Astrocyte of the spinal cord (primary cell): ENCODE results near the gene LCOR.
"Not testable (repeated sequence)": the region's sequence is repeated elsewhere in the genome, so short reads cannot be mapped to it uniquely, and the experiment has no call there.

Experiments
- DNase-seq: peaks from one replicate; pipeline ENCODE4 v3.0.0; 2011; ENCODE audit warnings: low read depth, low spot score
- H3K4me3 ChIP-seq: 2 replicates; pipeline ENCODE4 v1.5.1; 2011; ENCODE audit warnings: low read depth, mild to moderate bottlenecking, low read length, moderate library complexity
- in situ Hi-C: cut with HindIII; loops from 2 replicates; pipeline ENCODE4 v1.10.0; 2017; ENCODE audit warnings: low sequenced_read_pairs
- TF ChIP-seq, protein P1 (sequence below): IDR thresholded peaks from 2 replicates; pipeline ENCODE4 v1.5.1; 2012; ENCODE audit warnings: low read depth, mild to moderate bottlenecking, low read length, inconsistent platforms

The LCOR gene

GRCh38 chr10:96838529-96838928 is 6.4 kb downstream of the LCOR start:
- in situ Hi-C loops, result no loop called here
- no peak for DNase-seq
- TF ChIP-seq, protein P1, sequence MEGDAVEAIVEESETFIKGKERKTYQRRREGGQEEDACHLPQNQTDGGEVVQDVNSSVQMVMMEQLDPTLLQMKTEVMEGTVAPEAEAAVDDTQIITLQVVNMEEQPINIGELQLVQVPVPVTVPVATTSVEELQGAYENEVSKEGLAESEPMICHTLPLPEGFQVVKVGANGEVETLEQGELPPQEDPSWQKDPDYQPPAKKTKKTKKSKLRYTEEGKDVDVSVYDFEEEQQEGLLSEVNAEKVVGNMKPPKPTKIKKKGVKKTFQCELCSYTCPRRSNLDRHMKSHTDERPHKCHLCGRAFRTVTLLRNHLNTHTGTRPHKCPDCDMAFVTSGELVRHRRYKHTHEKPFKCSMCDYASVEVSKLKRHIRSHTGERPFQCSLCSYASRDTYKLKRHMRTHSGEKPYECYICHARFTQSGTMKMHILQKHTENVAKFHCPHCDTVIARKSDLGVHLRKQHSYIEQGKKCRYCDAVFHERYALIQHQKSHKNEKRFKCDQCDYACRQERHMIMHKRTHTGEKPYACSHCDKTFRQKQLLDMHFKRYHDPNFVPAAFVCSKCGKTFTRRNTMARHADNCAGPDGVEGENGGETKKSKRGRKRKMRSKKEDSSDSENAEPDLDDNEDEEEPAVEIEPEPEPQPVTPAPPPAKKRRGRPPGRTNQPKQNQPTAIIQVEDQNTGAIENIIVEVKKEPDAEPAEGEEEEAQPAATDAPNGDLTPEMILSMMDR, result no peak
- no peak overlapping the region for H3K4me3 ChIP-seq

- TF ChIP-seq, protein P1, result no peak
- DNase-seq, result peak; percentile 60
- in situ Hi-C loops, result no loop called here
- H3K4me3 ChIP-seq, result no peak overlapping the region
Measured at GRCh38 chr10:96840841-96841518, 8.9 kb downstream of the LCOR start.

GRCh38 chr10:96842896-96843723 is 11.0 kb downstream of the LCOR start:
- H3K4me3 ChIP-seq, result no peak overlapping the region
- TF ChIP-seq, protein P1, result no peak
- in situ Hi-C loops, result no loop called here
- DNase-seq, result no peak

- in situ Hi-C loops, result no loop called here
- H3K4me3 ChIP-seq, result no peak overlapping the region
- DNase-seq, result no peak
- TF ChIP-seq, protein P1, result no peak
Measured at GRCh38 chr10:96843823-96844222, 11.7 kb downstream of the LCOR start.

GRCh38 chr10:96846395-96846794 is 14.3 kb downstream of the LCOR start:
- in situ Hi-C loops, result no loop called here

GRCh38 chr10:96846926-96847325 is 14.8 kb downstream of the LCOR start:
- DNase-seq, result no peak
- TF ChIP-seq, protein P1, result no peak
- in situ Hi-C loops, result no loop called here
- no peak overlapping the region for H3K4me3 ChIP-seq

More at GRCh38 chr10:96846395-96846794, 14.3 kb downstream of the LCOR start:
- TF ChIP-seq, protein P1, result no peak
- no peak overlapping the region for H3K4me3 ChIP-seq
- DNase-seq, result no peak

DNA sequence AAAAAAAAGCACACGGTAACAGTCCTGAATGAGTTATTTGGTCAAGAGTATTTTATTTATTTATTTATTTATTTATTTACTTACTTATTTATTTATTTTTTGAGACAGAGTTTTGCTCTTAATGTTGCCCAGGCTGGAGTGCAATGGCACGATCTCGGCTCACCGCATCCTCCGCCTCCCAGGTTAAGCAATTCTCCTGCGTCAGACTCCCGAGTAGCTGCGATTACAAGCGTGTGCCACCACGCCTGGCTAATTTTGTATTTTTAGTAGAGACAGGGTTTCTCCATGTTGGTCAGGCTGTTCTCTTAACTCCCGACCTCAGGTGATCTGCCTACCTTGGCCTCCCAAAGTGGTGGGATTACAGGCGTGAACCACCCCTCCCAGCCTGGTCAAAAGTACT is 15.3 kb downstream of the LCOR start:
- H3K4me3 ChIP-seq, in situ Hi-C loops, DNase-seq: not testable (repeated sequence)
